ENCODE results near the gene TPST2.

TPST2 gene

DNA sequence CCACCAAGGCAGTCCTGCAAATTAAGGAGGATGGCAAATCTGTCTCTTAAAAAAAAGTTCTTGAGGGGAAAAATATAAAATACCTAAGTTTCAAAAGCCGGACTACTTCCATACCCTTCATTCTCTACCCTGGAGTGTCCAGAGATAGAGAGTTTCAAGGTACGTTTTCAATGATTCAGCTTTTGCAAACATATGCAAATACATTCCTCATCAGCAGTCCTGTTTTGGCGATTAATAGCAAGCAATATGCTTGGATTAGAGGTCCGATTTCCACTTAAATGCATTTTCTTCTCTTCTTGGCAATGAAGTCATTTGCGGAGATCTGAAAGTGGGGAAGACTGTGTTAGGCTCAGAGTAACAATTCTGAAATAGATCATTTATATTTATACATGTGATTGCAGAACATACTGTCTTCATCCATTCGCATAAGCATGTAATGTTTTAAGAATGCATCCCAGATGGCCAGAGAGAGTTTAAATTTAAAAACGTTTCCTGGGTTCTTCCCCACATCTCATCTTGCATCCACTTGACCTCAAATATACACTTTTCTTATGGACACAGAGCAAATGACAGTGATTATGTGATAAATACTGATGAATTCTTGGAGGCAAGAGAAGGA is 63.9 kb downstream of the TPST2 start:
- TF ChIP-seq CTCF (IDR thresholded peaks at IDR 0.05; ENCODE audit: extremely low read depth, missing control alignments), result no peak
- no peak for DNase-seq (ENCODE audit: low spot score)

DNA sequence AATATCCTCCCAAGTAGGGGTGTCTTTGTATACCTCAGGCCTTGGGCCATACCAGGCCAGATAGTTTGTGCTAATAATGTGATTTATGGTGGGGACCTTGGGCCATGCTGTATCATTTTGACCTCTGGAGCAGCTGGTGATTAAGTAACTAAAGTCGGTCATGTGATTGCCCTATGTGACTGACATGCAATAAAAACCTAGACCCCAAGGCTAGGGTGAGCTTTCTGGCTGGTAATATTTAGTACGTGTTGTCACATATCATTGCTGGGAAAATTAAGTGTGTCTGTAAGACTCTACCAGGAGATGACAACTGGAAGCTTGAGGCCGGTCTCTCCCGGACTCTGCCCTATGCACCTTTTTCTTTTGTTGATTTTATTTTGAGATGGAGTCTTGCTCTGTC is 65.1 kb downstream of the TPST2 start:
- DNase-seq (ENCODE audit: low spot score), result no peak
- TF ChIP-seq CTCF (IDR thresholded peaks at IDR 0.05; ENCODE audit: extremely low read depth, missing control alignments), result no peak

DNA sequence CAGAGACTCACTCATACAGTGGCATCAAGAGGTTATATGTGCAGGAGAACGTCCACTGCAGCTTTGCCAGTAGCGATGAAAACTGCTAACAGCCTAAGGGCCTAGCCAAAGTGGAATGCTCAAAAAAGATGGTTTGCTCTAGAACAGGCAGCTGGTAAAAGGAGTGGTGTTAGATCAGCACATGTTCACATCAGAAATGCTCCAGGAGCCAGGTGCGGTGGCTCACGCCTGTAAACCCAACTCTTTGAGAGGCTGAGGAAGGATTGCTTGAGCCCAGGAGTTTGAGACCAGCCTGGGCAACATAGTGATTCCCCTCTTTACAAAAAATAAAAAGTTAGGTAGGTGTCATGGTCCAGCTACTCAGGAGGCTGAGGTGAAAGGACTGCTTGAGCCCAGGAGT is 67.3 kb downstream of the TPST2 start:
- no peak for TF ChIP-seq CTCF (IDR thresholded peaks at IDR 0.05; ENCODE audit: extremely low read depth, missing control alignments)
- DNase-seq (ENCODE audit: low spot score), result no peak

- DNase-seq (ENCODE audit: low spot score), result no peak
- TF ChIP-seq CTCF (IDR thresholded peaks at IDR 0.05; ENCODE audit: extremely low read depth, missing control alignments), result no peak
Measured at GRCh38 chr22:26522012-26522411, 67.9 kb downstream of the TPST2 start.

- no peak for TF ChIP-seq CTCF (IDR thresholded peaks at IDR 0.05; ENCODE audit: extremely low read depth, missing control alignments)
- no peak for DNase-seq (ENCODE audit: low spot score)
Measured at GRCh38 chr22:26517429-26517828, 72.5 kb downstream of the TPST2 start.

DNA sequence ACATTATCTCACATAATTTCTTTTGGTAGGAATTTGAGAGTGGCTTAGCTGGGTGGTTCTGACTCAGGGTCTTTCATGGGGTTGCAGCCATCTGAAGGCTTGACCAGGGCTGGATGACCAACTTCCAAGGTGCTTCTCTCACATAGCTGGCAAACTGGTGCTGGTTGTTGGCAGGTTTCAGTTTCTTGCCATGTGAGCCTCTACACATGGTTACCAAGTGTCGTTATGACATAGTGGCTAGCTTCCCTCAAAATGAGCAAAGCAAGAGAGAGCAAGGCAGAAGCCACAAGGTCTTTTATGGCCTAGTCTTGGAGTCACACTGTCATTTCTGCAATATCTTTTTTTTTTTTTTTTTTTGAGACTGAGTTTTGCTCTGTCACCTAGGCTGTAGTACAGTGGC is 73.4 kb downstream of the TPST2 start:
- DNase-seq (ENCODE audit: low spot score), result no peak
- no peak for TF ChIP-seq CTCF (IDR thresholded peaks at IDR 0.05; ENCODE audit: extremely low read depth, missing control alignments)

GRCh38 chr22:26515931-26516330 is 74.0 kb downstream of the TPST2 start:
- no peak for TF ChIP-seq CTCF (IDR thresholded peaks at IDR 0.05; ENCODE audit: extremely low read depth, missing control alignments)
- DNase-seq (ENCODE audit: low spot score), result no peak

All from GM20000 (cell line).